GM18868 (cell line): Measurements from ENCODE around the gene ZNF200.

ENCODE experiments used
- ATAC-seq: cut with Tn5 transposase; IDR thresholded peaks from one replicate; pipeline ENCODE4 v1.9.1; 2021; ENCODE audit warnings: mild to moderate bottlenecking, moderate library complexity; ENCODE audit not compliant: unreplicated experiment

Gene ZNF200

GRCh38 chr16:3179651-3180050, 55.3 kb downstream of the ZNF200 start:
- ATAC-seq: no peak

- no peak for ATAC-seq
Measured at GRCh38 chr16:3175157-3176093, 59.5 kb downstream of the ZNF200 start.

GRCh38 chr16:3174618-3175148, 60.3 kb downstream of the ZNF200 start:
- ATAC-seq: no peak

GRCh38 chr16:3173892-3174617, 60.9 kb downstream of the ZNF200 start:
- ATAC-seq: no peak
